ENCODE results near the gene CTSW.

DNA sequence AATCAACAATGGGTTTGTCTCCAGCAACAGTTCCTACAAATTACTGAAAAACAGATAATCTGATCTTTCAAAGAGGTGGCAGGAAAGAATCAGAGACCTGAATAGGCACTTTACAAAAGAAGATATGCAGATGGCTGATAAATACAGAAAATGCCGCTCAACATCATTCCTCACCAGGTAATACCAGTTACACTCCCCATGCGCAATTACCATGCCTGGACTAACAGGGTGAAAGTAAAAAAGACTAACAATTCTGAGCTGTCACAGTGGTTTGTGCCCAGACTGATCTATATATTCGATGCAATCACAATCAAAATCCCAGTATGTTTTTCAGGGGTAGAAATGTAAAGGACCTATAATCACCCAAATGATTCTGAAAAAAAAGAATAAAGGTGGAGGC is 35.8 kb upstream of the CTSW start:
- TF ChIP-seq, protein P1, sequence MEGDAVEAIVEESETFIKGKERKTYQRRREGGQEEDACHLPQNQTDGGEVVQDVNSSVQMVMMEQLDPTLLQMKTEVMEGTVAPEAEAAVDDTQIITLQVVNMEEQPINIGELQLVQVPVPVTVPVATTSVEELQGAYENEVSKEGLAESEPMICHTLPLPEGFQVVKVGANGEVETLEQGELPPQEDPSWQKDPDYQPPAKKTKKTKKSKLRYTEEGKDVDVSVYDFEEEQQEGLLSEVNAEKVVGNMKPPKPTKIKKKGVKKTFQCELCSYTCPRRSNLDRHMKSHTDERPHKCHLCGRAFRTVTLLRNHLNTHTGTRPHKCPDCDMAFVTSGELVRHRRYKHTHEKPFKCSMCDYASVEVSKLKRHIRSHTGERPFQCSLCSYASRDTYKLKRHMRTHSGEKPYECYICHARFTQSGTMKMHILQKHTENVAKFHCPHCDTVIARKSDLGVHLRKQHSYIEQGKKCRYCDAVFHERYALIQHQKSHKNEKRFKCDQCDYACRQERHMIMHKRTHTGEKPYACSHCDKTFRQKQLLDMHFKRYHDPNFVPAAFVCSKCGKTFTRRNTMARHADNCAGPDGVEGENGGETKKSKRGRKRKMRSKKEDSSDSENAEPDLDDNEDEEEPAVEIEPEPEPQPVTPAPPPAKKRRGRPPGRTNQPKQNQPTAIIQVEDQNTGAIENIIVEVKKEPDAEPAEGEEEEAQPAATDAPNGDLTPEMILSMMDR (IDR thresholded peaks at IDR 0.05): no peak
- TF ChIP-seq POLR2A (IDR thresholded peaks at IDR 0.05): no peak
